KMS-11 (cell line): ENCODE results near the gene NDUFV1.
"Not testable (repeated sequence)": the region's sequence is repeated elsewhere in the genome, so short reads cannot be mapped to it uniquely, and the experiment has no call there.

Experiments
- H2AFZ ChIP-seq: fragments of 200-600 bp; sonication (generic); 2 replicates; pipeline ENCODE4 v1.6.1; 2016; ENCODE audit warnings: antibody characterized with exemption, mixed run types, low read depth
- H3K27ac ChIP-seq: fragments of 200-600 bp; sonication (generic); 2 replicates; pipeline ENCODE4 v1.6.1; 2016; ENCODE audit warnings: mild to moderate bottlenecking, mixed run types
- H3K27me3 ChIP-seq: fragments of 200-600 bp; sonication (generic); 2 replicates; pipeline ENCODE4 v1.6.1; 2017; ENCODE audit warnings: mild to moderate bottlenecking, low read depth, mixed run types, moderate library complexity; ENCODE audit not compliant: insufficient read depth
- H3K36me3 ChIP-seq: fragments of 200-600 bp; sonication (generic); 2 replicates; pipeline ENCODE4 v1.6.1; 2017; ENCODE audit warnings: mild to moderate bottlenecking, mixed run types; ENCODE audit not compliant: insufficient read depth
- H3K4me1 ChIP-seq: fragments of 200-600 bp; sonication (generic); 2 replicates; pipeline ENCODE4 v1.6.1; 2016; ENCODE audit warnings: mild to moderate bottlenecking, low read depth, mixed run types; ENCODE audit not compliant: poor library complexity, severe bottlenecking
- H3K4me2 ChIP-seq: fragments of 200-600 bp; sonication (generic); 2 replicates; pipeline ENCODE4 v1.7.0; 2016; ENCODE audit warnings: mild to moderate bottlenecking, mixed run types
- H3K4me3 ChIP-seq: fragments of 200-600 bp; sonication (generic); IDR thresholded peaks from 2 replicates; pipeline ENCODE4 v1.6.1; 2017; ENCODE audit warnings: low read depth, low read length, mixed read lengths; ENCODE audit not compliant: insufficient read depth
- H3K79me2 ChIP-seq: fragments of 200-600 bp; sonication (generic); 2 replicates; pipeline ENCODE4 v1.6.1; 2016; ENCODE audit warnings: low read depth, mixed run types; ENCODE audit not compliant: insufficient read depth
- H3K9ac ChIP-seq: fragments of 200-600 bp; sonication (generic); 2 replicates; pipeline ENCODE4 v1.6.1; 2016; ENCODE audit warnings: mild to moderate bottlenecking, mixed run types
- H4K20me1 ChIP-seq: fragments of 200-600 bp; sonication (generic); 2 replicates; pipeline ENCODE4 v1.6.1; 2016; ENCODE audit warnings: mild to moderate bottlenecking, mixed run types; ENCODE audit not compliant: insufficient read depth
- TF ChIP-seq, protein P1 (sequence below): fragments of 200-600 bp; sonication (generic); conservative IDR thresholded peaks from 2 replicates; pipeline ENCODE4 v1.6.1; 2017; ENCODE audit warnings: low read depth, mild to moderate bottlenecking, antibody characterized with exemption, low read length, moderate library complexity, mixed read lengths

NDUFV1 gene

DNA sequence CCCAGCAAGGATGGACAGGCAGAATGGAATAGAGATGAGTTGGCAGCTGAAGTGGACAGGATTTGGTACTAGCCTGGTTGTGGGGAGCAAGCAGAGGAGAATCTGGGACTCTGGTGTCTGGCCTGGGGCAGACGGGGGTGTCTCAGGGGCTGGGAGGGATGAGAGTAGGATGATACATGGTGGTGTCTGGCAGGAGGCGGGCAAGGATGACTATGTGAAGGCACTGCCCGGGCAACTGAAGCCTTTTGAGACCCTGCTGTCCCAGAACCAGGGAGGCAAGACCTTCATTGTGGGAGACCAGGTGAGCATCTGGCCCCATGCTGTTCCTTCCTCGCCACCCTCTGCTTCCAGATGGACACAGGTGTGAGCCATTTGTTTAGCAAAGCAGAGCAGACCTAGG is 20.8 kb upstream of the NDUFV1 start:
- no peaks in the 10 kb centered on the region for H3K4me1 ChIP-seq
- no peak overlapping the region for H2AFZ ChIP-seq
- TF ChIP-seq, protein P1, sequence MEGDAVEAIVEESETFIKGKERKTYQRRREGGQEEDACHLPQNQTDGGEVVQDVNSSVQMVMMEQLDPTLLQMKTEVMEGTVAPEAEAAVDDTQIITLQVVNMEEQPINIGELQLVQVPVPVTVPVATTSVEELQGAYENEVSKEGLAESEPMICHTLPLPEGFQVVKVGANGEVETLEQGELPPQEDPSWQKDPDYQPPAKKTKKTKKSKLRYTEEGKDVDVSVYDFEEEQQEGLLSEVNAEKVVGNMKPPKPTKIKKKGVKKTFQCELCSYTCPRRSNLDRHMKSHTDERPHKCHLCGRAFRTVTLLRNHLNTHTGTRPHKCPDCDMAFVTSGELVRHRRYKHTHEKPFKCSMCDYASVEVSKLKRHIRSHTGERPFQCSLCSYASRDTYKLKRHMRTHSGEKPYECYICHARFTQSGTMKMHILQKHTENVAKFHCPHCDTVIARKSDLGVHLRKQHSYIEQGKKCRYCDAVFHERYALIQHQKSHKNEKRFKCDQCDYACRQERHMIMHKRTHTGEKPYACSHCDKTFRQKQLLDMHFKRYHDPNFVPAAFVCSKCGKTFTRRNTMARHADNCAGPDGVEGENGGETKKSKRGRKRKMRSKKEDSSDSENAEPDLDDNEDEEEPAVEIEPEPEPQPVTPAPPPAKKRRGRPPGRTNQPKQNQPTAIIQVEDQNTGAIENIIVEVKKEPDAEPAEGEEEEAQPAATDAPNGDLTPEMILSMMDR, result no peak
- no peaks in the 10 kb centered on the region for H3K36me3 ChIP-seq
- no peaks in the 10 kb centered on the region for H4K20me1 ChIP-seq
- no peak overlapping the region for H3K4me3 ChIP-seq
- no peak overlapping the region for H3K9ac ChIP-seq
- H3K27ac ChIP-seq, result no peak overlapping the region
- H3K79me2 ChIP-seq, result no peaks in the 10 kb centered on the region
- H3K27me3 ChIP-seq, result peaks cover 13% of the 10 kb centered on the region
- H3K4me2 ChIP-seq, result no peak overlapping the region

DNA sequence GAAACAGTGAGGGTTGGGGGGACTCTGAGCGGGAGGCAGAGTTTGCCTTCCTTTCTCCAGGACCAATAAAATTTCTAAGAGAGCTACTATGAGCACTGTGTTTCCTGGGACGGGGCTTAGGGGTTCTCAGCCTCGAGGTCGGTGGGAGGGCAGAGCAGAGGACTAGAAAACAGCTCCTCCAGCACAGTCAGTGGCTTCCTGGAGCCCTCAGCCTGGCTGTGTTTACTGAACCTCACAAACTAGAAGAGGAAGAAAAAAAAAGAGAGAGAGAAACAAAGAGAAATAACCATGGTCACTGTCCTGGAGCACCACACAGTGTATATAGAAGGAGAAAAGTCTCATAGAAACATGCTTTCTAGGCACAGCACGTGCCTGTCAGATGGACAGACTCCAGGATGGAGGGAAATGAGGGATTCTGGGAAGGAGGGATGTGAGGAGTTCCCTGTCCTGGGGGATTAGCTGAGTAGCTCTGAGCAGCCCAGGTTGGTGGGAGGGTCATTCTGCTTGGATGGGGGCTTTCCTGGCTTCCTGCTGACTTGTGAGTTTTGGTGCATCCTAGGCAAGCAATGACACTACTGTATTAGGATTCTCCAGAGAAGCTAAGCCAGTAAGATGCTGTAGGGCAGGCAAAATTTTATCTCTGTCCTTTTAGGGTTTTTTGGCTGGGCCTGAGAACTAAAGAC is 20.0 kb upstream of the NDUFV1 start:
- Histone ChIP-seq H3K4me3 (no peak overlapping the region), H3K27me3 (peaks cover 13% of the 10 kb centered on the region), H3K9ac (no peak overlapping the region), H2AFZ (no peak overlapping the region), H3K79me2 (no peaks in the 10 kb centered on the region), H3K4me1 (no peaks in the 10 kb centered on the region), H3K4me2 (no peak overlapping the region), H4K20me1 (no peaks in the 10 kb centered on the region), H3K27ac (no peak overlapping the region), H3K36me3 (no peaks in the 10 kb centered on the region)
- TF ChIP-seq, protein P1, result no peak

DNA sequence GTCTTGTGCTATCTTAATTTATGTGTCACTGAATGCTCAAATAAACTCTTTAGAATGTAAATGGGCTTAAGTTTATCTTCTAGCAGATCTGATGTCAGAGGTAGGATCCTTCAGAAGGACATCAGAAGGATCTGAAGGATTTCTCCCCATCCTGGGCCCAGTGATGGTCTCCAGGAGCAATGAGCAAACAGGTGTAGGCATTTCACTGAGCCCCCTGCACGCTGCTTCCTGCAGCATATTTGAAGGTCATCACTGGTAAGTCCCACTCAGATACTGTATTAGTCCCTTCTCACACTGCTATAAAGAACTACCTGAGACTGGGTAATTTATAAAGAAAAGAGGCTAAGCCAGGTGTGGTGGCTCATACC is 18.6 kb upstream of the NDUFV1 start:
- no peaks in the 10 kb centered on the region for H3K36me3 ChIP-seq
- H3K27me3 ChIP-seq, result no peaks in the 10 kb centered on the region; the same call in 1 of the 2 replicates
- no peaks in the 10 kb centered on the region for H4K20me1 ChIP-seq
- no peak overlapping the region for H3K4me2 ChIP-seq
- H3K4me3 ChIP-seq, result no peak overlapping the region
- H3K27ac ChIP-seq, result no peak overlapping the region
- no peaks in the 10 kb centered on the region for H3K4me1 ChIP-seq
- H3K79me2 ChIP-seq, result no peaks in the 10 kb centered on the region
- no peak overlapping the region for H2AFZ ChIP-seq
- H3K9ac ChIP-seq, result no peak overlapping the region
- TF ChIP-seq, protein P1, result no peak

DNA sequence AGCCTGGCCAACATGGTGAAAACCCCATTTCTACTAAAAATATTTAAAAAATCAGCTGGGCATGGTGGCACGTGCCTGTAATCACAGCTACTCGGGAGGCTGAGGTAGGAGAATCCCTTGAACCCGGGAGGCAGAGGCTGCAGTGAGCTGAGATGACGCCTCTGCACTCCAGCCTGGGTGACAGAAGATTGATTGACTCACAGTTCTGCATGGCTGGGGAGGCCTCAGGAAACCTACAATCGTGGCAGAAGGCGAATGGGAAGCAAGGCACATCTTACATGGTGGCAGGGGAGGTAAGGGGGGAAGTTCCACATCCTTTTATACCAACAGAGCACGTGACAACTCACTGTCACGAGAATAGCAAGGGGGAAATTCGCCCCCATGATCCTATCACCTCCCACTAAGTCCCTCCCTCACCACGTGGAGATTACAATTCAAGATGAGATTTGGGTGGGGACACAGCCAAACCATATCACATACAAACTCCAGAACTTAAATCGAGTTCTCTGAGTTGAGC is 17.8 kb upstream of the NDUFV1 start:
- not testable (repeated sequence) for H3K9ac ChIP-seq, H3K4me1 ChIP-seq, H3K4me2 ChIP-seq, H3K27ac ChIP-seq, H3K79me2 ChIP-seq, H3K36me3 ChIP-seq, H3K27me3 ChIP-seq, H2AFZ ChIP-seq, H3K4me3 ChIP-seq, H4K20me1 ChIP-seq

DNA sequence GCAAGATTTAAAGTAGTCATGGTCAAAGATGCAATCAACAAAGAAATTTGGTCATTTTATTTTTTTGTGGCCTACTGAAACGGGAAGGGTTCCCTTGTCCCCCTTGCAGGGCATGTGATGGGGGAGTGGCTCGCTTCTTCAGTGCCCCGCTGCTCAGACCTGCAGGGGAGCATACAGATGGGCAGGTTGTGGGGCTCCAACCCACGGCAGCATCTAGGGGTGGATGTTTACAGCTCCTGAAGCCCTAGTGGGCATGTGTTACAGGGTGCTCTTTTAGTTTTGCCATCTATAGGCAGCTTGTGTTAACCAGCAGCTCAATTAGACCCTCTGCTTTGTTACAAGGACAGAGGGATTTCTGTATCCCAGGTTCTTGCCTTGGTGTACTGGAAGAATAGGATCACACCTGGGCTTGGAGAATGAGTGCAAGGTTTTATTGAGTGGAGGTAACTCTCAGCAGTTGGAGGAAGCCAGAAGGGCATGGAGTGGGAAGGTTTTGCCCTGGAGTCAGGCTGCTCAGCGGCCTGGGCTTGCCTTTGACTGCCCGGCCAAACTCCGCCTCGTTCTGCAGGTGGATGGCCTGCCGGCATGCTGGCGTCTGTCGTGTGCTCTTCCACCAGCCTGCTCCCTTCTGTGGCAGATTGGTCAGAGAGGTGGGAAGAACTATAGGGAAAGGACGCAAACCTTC is 13.7 kb upstream of the NDUFV1 start:
- H2AFZ ChIP-seq, result no peak overlapping the region

More for the DNA sequence above, 13.7 kb upstream of the NDUFV1 start:
- TF ChIP-seq, protein P1, result no peak
- Histone ChIP-seq H3K4me2 (no peak overlapping the region), H3K79me2 (no peaks in the 10 kb centered on the region), H3K27ac (no peak overlapping the region), H3K36me3 (no peaks in the 10 kb centered on the region), H3K4me1 (no peaks in the 10 kb centered on the region), H3K27me3 (no peaks in the 10 kb centered on the region; the same call in 1 of the 2 replicates), H3K9ac (no peak overlapping the region), H4K20me1 (no peaks in the 10 kb centered on the region), H3K4me3 (no peak overlapping the region)
